ENCODE data around the gene USP17L21.
"Not testable (repeated sequence)": the region's sequence is repeated elsewhere in the genome, so short reads cannot be mapped to it uniquely, and the experiment has no call there.

DNA sequence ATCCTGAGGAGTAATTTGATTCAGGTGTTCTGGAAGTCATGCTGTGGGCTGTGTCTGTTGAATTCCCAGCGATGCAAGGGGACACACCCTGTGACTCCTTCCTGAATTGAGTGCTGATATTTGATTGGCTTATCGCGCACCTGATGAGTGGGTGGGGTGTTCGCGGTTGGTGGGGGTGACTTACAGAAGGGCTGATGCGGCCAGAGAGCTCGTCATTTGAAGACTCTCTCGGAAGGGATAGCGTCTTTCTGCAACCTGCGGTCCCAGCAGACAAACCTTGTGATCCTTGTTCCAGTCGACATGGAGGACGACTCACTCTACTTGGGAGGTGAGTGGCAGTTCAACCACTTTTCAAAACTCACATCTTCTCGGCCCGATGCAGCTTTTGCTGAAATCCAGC lies 19.1 kb upstream of the USP17L21 start, which contains the start of gene USP17L17:
- TF ChIP-seq, protein P1, sequence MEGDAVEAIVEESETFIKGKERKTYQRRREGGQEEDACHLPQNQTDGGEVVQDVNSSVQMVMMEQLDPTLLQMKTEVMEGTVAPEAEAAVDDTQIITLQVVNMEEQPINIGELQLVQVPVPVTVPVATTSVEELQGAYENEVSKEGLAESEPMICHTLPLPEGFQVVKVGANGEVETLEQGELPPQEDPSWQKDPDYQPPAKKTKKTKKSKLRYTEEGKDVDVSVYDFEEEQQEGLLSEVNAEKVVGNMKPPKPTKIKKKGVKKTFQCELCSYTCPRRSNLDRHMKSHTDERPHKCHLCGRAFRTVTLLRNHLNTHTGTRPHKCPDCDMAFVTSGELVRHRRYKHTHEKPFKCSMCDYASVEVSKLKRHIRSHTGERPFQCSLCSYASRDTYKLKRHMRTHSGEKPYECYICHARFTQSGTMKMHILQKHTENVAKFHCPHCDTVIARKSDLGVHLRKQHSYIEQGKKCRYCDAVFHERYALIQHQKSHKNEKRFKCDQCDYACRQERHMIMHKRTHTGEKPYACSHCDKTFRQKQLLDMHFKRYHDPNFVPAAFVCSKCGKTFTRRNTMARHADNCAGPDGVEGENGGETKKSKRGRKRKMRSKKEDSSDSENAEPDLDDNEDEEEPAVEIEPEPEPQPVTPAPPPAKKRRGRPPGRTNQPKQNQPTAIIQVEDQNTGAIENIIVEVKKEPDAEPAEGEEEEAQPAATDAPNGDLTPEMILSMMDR (IDR thresholded peaks at IDR 0.05): not testable (repeated sequence)
- TF ChIP-seq POLR2A, EP300 (IDR thresholded peaks at IDR 0.05): not testable (repeated sequence)
